Esophagus muscularis mucosa (tissue), 4 donors: ENCODE data around the gene AANAT. TPM values are rescaled to one million over a fixed set of nuclear protein-coding genes. Genes with fewer than 3 reads are reported as not detected.

ENCODE experiments used
- DNase-seq: peaks from one replicate; pipeline ENCODE4 v3.0.0-alpha.2; 2017; ENCODE audit errors: extremely low spot score
- H3K27ac ChIP-seq, 4 donors: fragments of 200-600 bp; sonication (generic); replicated peaks in 1 of 4; 1 replicate in 3 of 4; 2 replicates in 1 of 4; pipeline ENCODE4 v1.5.1; 2016 to 2019; ENCODE audit warnings: mild to moderate bottlenecking in 1 of 4
- H3K27me3 ChIP-seq, 4 donors: fragments of 200-600 bp; sonication (generic); one replicate each; pipeline versions ENCODE4 v1.5.1 to v1.6.0; 2016 to 2019
- H3K36me3 ChIP-seq, 4 donors: fragments of 200-600 bp; sonication (generic); one replicate each; pipeline ENCODE4 v1.5.1; 2016 to 2019
- H3K4me1 ChIP-seq, 4 donors: fragments of 200-600 bp; sonication (generic); one replicate each; pipeline ENCODE4 v1.5.1; 2016 to 2019
- H3K4me3 ChIP-seq, 4 donors: fragments of 200-600 bp; sonication (generic); 1 replicate in 2 of 4; 2 replicates in 2 of 4; pipeline ENCODE4 v1.5.1; 2016 to 2019; ENCODE audit warnings: mild to moderate bottlenecking in 4 of 4, moderate library complexity in 1 of 4
- H3K9me3 ChIP-seq, 4 donors: fragments of 200-600 bp; sonication (generic); 1 replicate in 3 of 4; 2 replicates in 1 of 4; pipeline ENCODE4 v1.5.1; 2016 to 2019
- EP300 ChIP-seq: sonication (generic); formaldehyde crosslinking; IDR thresholded peaks from one replicate; pipeline ENCODE4 v1.6.1; 2017; ENCODE audit warnings: antibody characterized with exemption
- POLR2A ChIP-seq: fragments of 450-650 bp; IDR thresholded peaks from one replicate; pipeline ENCODE4 v1.6.1; 2017; ENCODE audit warnings: antibody characterized with exemption, moderate library complexity, mild to moderate bottlenecking, low read depth
- POLR2AphosphoS5 ChIP-seq, 2 donors: sonication (generic); formaldehyde crosslinking; IDR thresholded peaks; one replicate each; pipeline ENCODE4 v1.6.1; 2017; ENCODE audit warnings: antibody characterized with exemption in 2 of 2
- WGBS: methylation state at CpG from one replicate; pipeline ENCODE4 v1.1.5; 2018; 5-methylcytosine and 5-hydroxymethylcytosine counted together
- intact Hi-C: fragments of 100-400 bp; cut with DNase I; formaldehyde crosslinking; loops from one replicate; pipeline ENCODE4 v1.15.1; 2023
- total RNA-seq, 4 donors: library from RNA; depleted of rRNA; stranded (reverse); fragments of >200 nt; gene quantifications; one replicate each; pipeline versions ENCODE4 v1.1.0 to v1.2.1, GENCODE V29; 2016
- TF ChIP-seq, protein P1 (sequence below), 3 experiments: fragments of 200-600 bp in 2 of 3; fragments of 450-650 bp in 1 of 3; sonication (generic) in 2 of 3; IDR thresholded peaks; one replicate each; pipeline ENCODE4 v1.5.1; 2017 to 2019; ENCODE audit warnings: antibody characterized with exemption in 3 of 3, mild to moderate bottlenecking in 2 of 3, moderate library complexity in 1 of 3

The AANAT gene
- total RNA-seq, 4 donors from 2014 or later: not detected

DNA sequence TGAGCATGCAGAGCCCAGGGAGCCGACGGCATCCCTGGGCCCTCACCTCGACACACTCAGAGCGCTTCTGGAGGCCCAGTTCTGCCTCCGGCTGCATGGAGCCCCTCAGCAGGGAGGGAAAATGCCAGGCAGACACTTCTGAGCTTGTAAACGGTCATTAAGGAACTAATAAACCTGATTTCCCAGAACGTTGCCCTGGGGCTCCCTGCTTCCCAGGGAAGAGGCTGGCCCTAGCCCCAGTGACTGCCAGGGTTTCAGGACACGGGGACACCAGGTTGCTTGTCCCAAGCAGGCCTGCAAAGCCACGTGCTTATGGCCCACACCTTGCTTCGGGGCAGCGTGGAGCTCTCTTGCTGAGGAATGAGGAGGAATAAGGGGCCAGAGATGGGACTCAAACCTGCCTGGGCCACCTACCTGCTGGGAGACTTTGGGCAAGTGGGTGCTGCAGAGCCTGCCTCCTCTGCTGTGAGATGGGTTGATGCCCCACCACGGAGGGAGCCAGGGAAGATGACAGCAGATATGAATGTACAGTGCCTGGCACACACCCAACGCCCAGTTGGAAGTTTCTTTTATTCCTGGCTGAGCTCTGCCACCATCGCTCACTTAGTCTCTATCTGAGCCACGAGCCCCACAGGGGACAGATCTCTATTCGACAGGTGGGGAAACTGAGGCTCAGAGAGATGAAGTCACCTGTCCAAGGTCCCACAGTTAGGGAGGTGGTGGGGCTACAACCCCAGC lies 28.4 kb downstream of the AANAT start:
- H3K36me3 ChIP-seq: peaks cover 0 to 4% (median 0%) of the 10 kb centered on the region in 4 donors
- DNase-seq: no peak
- H3K27ac ChIP-seq: no peak overlapping the region
- no peaks in the 10 kb centered on the region for H3K27me3 ChIP-seq
- TF ChIP-seq POLR2A: no peak
- no peak for TF ChIP-seq EP300
- TF ChIP-seq, protein P1, sequence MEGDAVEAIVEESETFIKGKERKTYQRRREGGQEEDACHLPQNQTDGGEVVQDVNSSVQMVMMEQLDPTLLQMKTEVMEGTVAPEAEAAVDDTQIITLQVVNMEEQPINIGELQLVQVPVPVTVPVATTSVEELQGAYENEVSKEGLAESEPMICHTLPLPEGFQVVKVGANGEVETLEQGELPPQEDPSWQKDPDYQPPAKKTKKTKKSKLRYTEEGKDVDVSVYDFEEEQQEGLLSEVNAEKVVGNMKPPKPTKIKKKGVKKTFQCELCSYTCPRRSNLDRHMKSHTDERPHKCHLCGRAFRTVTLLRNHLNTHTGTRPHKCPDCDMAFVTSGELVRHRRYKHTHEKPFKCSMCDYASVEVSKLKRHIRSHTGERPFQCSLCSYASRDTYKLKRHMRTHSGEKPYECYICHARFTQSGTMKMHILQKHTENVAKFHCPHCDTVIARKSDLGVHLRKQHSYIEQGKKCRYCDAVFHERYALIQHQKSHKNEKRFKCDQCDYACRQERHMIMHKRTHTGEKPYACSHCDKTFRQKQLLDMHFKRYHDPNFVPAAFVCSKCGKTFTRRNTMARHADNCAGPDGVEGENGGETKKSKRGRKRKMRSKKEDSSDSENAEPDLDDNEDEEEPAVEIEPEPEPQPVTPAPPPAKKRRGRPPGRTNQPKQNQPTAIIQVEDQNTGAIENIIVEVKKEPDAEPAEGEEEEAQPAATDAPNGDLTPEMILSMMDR (IDR thresholded peaks at IDR 0.05): no peak
- TF ChIP-seq POLR2AphosphoS5 (IDR thresholded peaks at IDR 0.05): no peak
- H3K4me3 ChIP-seq: no peak overlapping the region
- H3K4me1 ChIP-seq: peaks cover 58 to 66% (median 61%) of the 10 kb centered on the region in 4 donors
- intact Hi-C loops: no loop called here
- WGBS: 80% methylated on average over 15 of the region's 16 CpGs
- H3K9me3 ChIP-seq: no peaks in the 10 kb centered on the region

GRCh38 chr17:76496464-76496863 lies 29.1 kb downstream of the AANAT start:
- no peaks in the 10 kb centered on the region for H3K9me3 ChIP-seq
- no peak overlapping the region for H3K4me3 ChIP-seq
- no peak for DNase-seq
- WGBS: 91% methylated on average over 6 of the region's 6 CpGs
- no peak for TF ChIP-seq POLR2A
- no peak for TF ChIP-seq EP300
- TF ChIP-seq, protein P1 (IDR thresholded peaks at IDR 0.05): no peak
- TF ChIP-seq POLR2AphosphoS5 (IDR thresholded peaks at IDR 0.05): no peak
- H3K27ac ChIP-seq: no peak overlapping the region
- no peaks in the 10 kb centered on the region for H3K27me3 ChIP-seq
- intact Hi-C loops: no loop called here
- H3K4me1 ChIP-seq: peaks cover 58 to 64% (median 64%) of the 10 kb centered on the region in 4 donors
- peaks cover 0 to 4% (median 0%) of the 10 kb centered on the region in 4 donors for H3K36me3 ChIP-seq

DNA sequence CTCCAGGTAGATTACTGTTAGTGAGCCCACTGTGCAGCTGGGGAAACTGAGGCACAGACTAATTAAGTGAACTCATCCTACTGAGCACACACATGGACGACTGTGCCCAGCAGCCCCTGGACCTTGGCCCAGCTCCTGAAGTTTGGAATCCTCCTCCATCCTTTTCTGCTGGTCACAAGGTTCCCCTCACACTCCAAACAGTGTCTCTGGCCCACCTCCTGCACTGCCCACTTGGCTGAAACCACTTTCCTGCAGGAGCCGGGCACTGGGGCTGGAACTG lies 30.2 kb downstream of the AANAT start:
- WGBS: 64% methylated on average over 1 of the region's 2 CpGs
- peak overlapping the region; percentile 4 to 68 (median 10) for H3K4me3 ChIP-seq
- TF ChIP-seq EP300 (no peak), POLR2A (no peak), POLR2AphosphoS5 (IDR thresholded peaks at IDR 0.05) (no peak)
- TF ChIP-seq, protein P1 (IDR thresholded peaks at IDR 0.05): no peak
- peaks cover 55 to 68% (median 65%) of the 10 kb centered on the region in 4 donors for H3K4me1 ChIP-seq
- peaks cover 0 to 4% (median 0%) of the 10 kb centered on the region in 4 donors for H3K36me3 ChIP-seq
- H3K9me3 ChIP-seq: no peaks in the 10 kb centered on the region
- intact Hi-C loops: no loop called here
- peak overlapping the region; percentile 55 to 85 (median 80) for H3K27ac ChIP-seq
- DNase-seq: no peak
- H3K27me3 ChIP-seq: no peaks in the 10 kb centered on the region

GRCh38 chr17:76497979-76498875 lies 30.8 kb downstream of the AANAT start:
- TF ChIP-seq POLR2A: no peak
- TF ChIP-seq, protein P1 (IDR thresholded peaks at IDR 0.05): no peak
- TF ChIP-seq EP300: no peak
- TF ChIP-seq POLR2AphosphoS5 (IDR thresholded peaks at IDR 0.05): peak in 1 of 2 donors; percentile 60
- Histone ChIP-seq H3K4me1 (peaks cover 49 to 62% (median 59%) of the 10 kb centered on the region in 4 donors), H3K4me3 (peak overlapping the region; percentile 4 to 68 (median 10)), H3K27me3 (no peaks in the 10 kb centered on the region), H3K9me3 (no peaks in the 10 kb centered on the region), H3K27ac (peak overlapping the region; percentile 55 to 85 (median 80)), H3K36me3 (peaks cover 0 to 4% (median 0%) of the 10 kb centered on the region in 4 donors)
- intact Hi-C loops: no loop called here
- DNase-seq: no peak
- WGBS: 31% methylated on average over 10 of the region's 31 CpGs
